IgD-negative memory B cell (primary cell): ENCODE measurements around the gene CHN1. TPM values are rescaled to one million over a fixed set of nuclear protein-coding genes. Genes with fewer than 3 reads are reported as not detected.
A peak's percentile ranks its signal among the peaks of the same experiment; 100 is the strongest.

Experiments used
- H3K27ac Mint-ChIP-seq, 3 donors: one replicate each; pipeline ENCODE4 v1.8.0; 2020 to 2022; ENCODE audit warnings: mild to moderate bottlenecking in 3 of 3, mixed read lengths in 3 of 3, moderate library complexity in 1 of 3
- H3K27me3 Mint-ChIP-seq: one replicate; pipeline ENCODE4 v1.8.0; 2021; ENCODE audit warnings: mixed read lengths
- H3K36me3 Mint-ChIP-seq: one replicate; pipeline ENCODE4 v1.8.0; 2020; ENCODE audit warnings: mild to moderate bottlenecking, mixed read lengths
- H3K4me1 Mint-ChIP-seq, 3 donors: one replicate each; pipeline ENCODE4 v1.8.0; 2020 to 2022; ENCODE audit warnings: mixed read lengths in 3 of 3, mild to moderate bottlenecking in 1 of 3
- H3K4me3 Mint-ChIP-seq, 4 donors: one replicate each; pipeline ENCODE4 v1.8.0; 2020 to 2022; ENCODE audit warnings: mild to moderate bottlenecking in 4 of 4, mixed read lengths in 4 of 4, moderate library complexity in 3 of 4
- H3K9me3 Mint-ChIP-seq, 3 donors: one replicate each; pipeline ENCODE4 v1.8.0; 2020 to 2021; ENCODE audit warnings: mixed read lengths in 3 of 3, mild to moderate bottlenecking in 1 of 3
- polyA plus RNA-seq: library from polyadenylated mRNA; unstranded; fragments of 300-500 nt; fragmentation: Illumina TruSeq; gene quantifications from one replicate; pipeline ENCODE4 v1.2.3, GENCODE V29; 2021

CHN1 gene
- polyA plus RNA-seq, 1 donor from 2014 or later = not detected

DNA sequence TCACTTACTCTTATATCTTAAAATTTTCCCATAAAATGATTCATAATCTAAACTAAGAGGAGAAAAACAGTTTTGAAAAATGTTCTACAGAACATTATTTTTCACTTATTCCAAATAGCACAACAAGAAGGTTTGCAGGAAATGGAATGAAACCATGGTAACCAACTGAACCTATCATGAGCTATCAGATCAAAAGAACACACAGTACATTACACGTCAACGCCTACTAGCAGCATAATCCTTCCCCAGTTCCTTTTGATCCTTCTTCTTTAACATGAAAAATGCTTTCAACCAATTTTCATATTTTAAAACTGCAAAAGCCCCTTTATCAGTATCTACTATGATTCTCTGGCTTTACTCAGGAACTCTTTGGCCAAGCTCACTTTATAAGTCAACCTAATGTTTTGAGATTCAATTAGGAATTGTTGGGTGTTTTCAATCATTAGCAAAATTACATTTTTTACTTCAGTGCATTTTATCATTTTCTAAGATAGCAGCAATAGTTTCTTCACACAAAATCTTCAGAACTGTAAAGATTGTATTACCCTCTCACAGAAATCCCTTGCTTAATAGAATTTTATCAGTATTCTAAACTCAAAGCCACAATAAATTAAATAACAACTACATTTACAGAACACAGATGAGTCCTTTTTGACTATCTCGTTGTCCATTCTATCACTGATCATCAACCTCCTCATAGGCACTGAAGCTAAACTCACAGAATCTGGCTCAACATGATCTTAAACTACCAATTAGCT is 102.5 kb downstream of the CHN1 start:
- Mint-ChIP-seq H3K4me3 (no peak overlapping the region), H3K27ac (no peak overlapping the region), H3K4me1 (peaks cover 0 to 3% (median 0%) of the 10 kb centered on the region in 3 donors), H3K9me3 (no peaks in the 10 kb centered on the region), H3K36me3 (no peaks in the 10 kb centered on the region), H3K27me3 (peaks cover 1% of the 10 kb centered on the region)

DNA sequence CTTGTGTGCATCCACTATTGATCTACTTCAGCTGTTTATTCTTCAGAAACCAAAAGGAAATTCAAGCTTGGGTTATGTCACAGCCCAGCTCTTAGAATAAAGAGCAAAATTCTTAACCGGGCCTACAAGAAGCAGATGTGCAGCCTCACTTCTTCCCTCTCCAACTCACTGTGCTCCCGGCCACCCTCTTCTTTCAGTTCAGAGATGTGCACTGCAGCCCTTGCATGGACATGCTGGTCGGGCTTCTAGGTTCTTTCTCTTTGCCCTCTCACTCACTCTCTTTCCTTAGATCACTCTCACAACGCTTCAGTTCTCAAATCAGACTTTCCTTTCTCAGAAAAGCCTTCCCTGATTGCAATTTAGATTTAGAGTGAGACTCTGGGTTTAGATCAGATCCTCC is 104.1 kb downstream of the CHN1 start:
- Mint-ChIP-seq H3K27ac (peak overlapping the region in 1 of 3 donors; percentile 32), H3K27me3 (peaks cover 1% of the 10 kb centered on the region), H3K36me3 (no peaks in the 10 kb centered on the region), H3K4me1 (peaks cover 0 to 3% (median 0%) of the 10 kb centered on the region in 3 donors), H3K4me3 (no peak overlapping the region), H3K9me3 (no peaks in the 10 kb centered on the region)

DNA sequence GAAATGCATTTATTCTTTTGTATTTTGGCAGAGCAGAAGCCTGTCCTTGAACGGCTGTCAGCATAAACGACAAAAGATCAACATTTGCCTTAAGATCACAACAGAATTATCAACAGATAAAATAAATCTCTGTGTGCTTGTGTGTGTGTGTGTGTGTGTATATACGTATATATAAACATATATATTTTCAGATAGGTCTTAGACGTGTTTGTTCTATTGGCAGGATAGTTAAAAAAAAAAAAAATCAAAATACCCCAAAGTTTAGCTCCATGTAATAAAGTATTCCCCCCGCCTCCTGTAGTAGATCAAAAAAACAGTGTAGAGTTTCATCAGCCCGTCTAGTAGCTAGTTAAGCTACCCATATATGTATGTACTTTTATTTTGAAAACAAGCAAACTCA is 107.9 kb downstream of the CHN1 start:
- no peaks in the 10 kb centered on the region for H3K9me3 Mint-ChIP-seq
- peaks cover 1% of the 10 kb centered on the region for H3K27me3 Mint-ChIP-seq
- peaks cover 0 to 2% (median 0%) of the 10 kb centered on the region in 3 donors for H3K4me1 Mint-ChIP-seq
- no peak overlapping the region for H3K27ac Mint-ChIP-seq
- no peak overlapping the region for H3K4me3 Mint-ChIP-seq
- no peaks in the 10 kb centered on the region for H3K36me3 Mint-ChIP-seq

DNA sequence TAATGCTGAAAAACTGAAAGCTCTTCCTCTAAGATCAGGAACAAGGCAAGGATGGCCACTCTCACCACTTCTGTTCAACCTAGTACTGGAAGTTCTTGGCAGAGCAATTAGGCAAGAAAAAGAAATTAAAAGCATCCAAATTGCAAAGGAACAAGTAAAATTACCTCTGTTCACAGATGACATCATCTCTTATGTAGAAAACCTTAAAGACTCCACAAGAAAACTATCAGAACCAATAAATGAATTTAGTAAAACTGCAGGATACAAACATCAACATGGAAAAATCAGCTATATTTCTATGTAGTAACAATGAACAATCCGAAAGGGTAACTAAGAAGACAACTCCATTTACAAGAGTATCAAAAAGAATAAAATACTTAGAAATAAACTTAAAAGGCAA is 112.2 kb downstream of the CHN1 start:
- Mint-ChIP-seq H3K27me3 (no peaks in the 10 kb centered on the region), H3K9me3 (no peaks in the 10 kb centered on the region), H3K27ac (no peak overlapping the region), H3K4me1 (no peaks in the 10 kb centered on the region), H3K36me3 (peaks cover 3% of the 10 kb centered on the region), H3K4me3 (no peak overlapping the region)

DNA sequence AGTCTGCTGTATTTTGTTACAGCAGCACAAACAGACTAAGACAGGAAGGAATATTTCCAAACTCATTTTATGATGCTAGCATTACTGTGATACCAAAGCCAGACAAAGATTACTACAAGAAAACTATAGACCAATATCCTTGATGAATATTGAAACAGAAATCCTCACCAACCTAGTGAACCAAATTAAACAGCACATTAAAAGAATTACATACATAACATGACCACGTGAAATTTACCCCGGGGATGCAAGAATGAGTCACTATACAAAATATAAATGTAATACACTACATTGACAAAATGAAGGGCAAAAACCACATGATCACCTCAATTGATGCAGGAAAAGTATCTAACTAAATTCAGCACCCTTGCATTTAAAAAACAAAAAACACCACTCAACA is 112.6 kb downstream of the CHN1 start:
- no peak overlapping the region for H3K27ac Mint-ChIP-seq
- H3K36me3 Mint-ChIP-seq = peaks cover 3% of the 10 kb centered on the region
- H3K4me3 Mint-ChIP-seq = no peak overlapping the region
- no peaks in the 10 kb centered on the region for H3K4me1 Mint-ChIP-seq
- no peaks in the 10 kb centered on the region for H3K9me3 Mint-ChIP-seq
- no peaks in the 10 kb centered on the region for H3K27me3 Mint-ChIP-seq

DNA sequence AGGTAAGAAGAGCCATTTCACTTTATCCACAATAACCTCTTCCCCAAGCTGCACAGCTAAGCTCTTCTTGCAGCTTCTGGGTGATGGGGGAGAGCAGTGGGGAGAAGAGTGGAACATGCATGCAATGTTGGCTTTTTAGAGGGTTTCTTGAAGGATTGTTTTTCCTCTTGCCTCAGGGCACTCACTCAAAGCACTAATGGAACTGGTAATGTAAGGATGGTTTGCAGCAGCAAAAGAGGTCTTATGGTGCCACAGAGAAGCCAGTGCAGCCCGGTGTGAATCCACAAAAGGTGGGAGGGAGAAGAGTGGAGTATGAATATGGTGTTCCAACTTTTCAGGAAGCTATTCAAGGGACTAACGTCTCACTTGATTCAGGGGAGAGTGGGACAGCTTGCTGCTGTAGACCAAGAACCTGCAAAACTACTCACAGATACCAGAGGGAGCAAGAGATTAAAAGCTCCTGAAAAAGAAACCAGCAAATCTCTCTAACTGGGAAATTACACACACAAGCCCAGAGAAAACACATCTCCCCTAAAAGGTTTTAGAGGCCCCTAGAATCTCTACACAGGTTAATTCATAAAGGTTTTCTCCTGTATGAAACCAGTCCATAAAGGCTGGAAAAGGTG is 116.4 kb downstream of the CHN1 start:
- H3K4me1 Mint-ChIP-seq = no peaks in the 10 kb centered on the region
- H3K4me3 Mint-ChIP-seq = no peak overlapping the region
- H3K36me3 Mint-ChIP-seq = peaks cover 3% of the 10 kb centered on the region
- H3K27ac Mint-ChIP-seq = no peak overlapping the region
- no peaks in the 10 kb centered on the region for H3K9me3 Mint-ChIP-seq
- H3K27me3 Mint-ChIP-seq = no peaks in the 10 kb centered on the region

DNA sequence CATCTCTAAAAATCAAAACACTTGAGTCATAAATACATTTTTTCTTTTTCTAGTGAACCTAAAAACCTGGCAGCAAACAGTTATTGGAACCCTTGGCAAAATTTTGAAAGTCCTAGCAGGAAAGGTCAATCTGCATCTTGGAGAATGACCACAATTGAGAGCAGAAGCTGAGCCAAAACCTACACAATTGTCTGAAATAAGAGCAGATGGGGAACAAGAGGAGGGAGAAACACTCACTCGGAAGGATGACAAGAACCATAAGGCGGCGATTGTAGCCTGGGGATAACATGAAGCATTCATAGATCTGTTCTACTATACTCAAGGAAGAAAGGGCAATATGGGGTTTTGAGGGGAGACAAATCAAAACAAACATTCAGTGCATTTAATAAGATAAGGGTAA is 117.0 kb downstream of the CHN1 start:
- H3K27ac Mint-ChIP-seq = no peak overlapping the region
- no peaks in the 10 kb centered on the region for H3K27me3 Mint-ChIP-seq
- H3K4me1 Mint-ChIP-seq = no peaks in the 10 kb centered on the region
- H3K36me3 Mint-ChIP-seq = peaks cover 3% of the 10 kb centered on the region
- H3K9me3 Mint-ChIP-seq = no peaks in the 10 kb centered on the region
- H3K4me3 Mint-ChIP-seq = no peak overlapping the region

DNA sequence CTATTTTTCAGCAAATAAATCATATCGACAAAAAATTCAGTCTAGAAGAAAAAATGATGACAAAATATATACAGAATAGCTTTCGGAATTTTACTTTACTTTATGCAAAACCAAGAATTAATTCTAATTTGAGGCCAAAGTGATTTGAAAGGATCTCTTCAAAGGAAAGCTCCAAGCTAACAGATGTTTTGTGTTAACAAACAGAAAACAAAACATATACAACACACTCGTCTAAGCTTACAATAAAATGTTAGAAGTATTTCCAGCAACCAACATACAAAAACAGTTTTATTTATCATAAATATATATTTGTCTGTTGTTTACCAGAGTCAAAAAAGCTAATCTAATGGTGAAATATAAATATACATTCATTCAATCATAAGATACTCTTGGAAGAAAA is 122.8 kb downstream of the CHN1 start:
- Mint-ChIP-seq H3K27ac (no peak overlapping the region), H3K27me3 (no peaks in the 10 kb centered on the region), H3K36me3 (peaks cover 2% of the 10 kb centered on the region), H3K9me3 (no peaks in the 10 kb centered on the region), H3K4me1 (no peaks in the 10 kb centered on the region), H3K4me3 (no peak overlapping the region)

DNA sequence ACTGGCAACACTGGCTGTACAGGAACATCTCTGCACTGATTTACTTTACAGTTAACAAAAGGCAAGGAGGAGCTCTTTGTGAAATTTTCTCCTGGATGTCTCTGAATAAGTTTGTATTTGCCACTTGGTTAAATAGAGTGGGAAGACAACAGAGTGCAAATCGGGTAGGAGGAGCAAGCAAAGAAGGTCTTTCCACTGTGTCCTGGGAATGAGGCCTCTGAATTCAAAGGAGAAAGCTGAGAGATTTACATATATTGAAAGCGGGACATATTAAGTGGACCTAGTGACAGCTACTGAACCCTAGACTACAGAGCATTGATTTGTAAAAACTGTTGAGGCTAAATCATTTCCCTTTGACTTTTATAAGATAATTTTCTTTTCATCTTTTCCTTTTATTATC is 123.5 kb downstream of the CHN1 start:
- no peak overlapping the region for H3K27ac Mint-ChIP-seq
- H3K4me1 Mint-ChIP-seq = no peaks in the 10 kb centered on the region
- H3K36me3 Mint-ChIP-seq = peaks cover 2% of the 10 kb centered on the region
- no peaks in the 10 kb centered on the region for H3K27me3 Mint-ChIP-seq
- H3K4me3 Mint-ChIP-seq = no peak overlapping the region
- H3K9me3 Mint-ChIP-seq = no peaks in the 10 kb centered on the region

DNA sequence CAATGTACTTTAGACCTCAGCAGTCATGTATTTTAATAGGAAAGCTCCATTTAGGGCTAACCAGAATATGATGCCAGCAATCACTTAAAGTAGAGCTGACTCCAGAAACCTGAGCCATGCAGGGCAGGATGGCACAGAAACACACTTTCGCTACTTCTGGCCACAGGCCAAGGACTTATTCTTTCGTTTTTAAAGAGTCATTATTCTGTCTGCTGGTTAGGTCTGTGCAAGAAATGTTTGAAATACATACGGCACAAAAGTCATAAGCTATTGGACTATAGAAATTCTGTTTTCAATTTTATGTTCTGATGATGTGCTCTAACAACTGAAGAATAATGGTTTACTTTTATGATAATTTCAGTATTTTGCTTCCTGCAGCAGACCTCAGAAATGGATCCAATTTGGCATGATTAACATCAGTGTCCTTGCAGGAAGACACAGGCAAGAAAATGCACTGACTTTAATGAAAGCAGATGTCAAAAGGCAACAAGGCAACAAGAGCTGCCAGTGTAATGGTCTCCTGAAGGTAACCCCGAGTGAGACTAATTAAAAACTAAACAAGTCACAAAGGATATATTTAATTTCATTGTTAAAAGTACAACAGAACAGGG is 126.5 kb downstream of the CHN1 start:
- no peaks in the 10 kb centered on the region for H3K9me3 Mint-ChIP-seq

DNA sequence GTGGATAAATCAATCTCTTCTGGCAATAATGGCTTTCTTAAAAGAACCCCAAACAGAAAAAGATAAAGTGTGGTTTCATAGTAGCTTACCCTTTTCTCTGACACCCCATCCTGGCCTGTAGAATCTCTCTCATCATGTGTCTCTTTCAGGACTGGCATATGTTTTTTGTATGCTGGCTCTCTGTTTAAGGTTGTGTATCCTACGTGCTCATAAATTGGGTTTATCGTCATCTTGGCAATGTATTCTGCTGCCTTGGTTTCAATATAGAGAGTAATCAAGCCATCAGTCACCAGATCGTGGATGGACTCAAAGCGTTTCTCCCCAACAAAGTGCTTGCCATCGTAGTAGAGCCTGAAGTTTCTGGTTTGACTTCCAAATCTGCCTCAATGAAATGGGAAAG is 127.4 kb downstream of the CHN1 start:
- Mint-ChIP-seq H3K9me3 (no peaks in the 10 kb centered on the region), H3K27ac (no peak overlapping the region), H3K27me3 (no peaks in the 10 kb centered on the region), H3K36me3 (peaks cover 2% of the 10 kb centered on the region), H3K4me1 (peaks cover 0 to 2% (median 0%) of the 10 kb centered on the region in 3 donors), H3K4me3 (no peak overlapping the region)

More for the DNA sequence above, 126.5 kb downstream of the CHN1 start:
- Mint-ChIP-seq H3K27ac (no peak overlapping the region), H3K4me1 (no peaks in the 10 kb centered on the region), H3K4me3 (no peak overlapping the region), H3K36me3 (peaks cover 2% of the 10 kb centered on the region), H3K27me3 (no peaks in the 10 kb centered on the region)

DNA sequence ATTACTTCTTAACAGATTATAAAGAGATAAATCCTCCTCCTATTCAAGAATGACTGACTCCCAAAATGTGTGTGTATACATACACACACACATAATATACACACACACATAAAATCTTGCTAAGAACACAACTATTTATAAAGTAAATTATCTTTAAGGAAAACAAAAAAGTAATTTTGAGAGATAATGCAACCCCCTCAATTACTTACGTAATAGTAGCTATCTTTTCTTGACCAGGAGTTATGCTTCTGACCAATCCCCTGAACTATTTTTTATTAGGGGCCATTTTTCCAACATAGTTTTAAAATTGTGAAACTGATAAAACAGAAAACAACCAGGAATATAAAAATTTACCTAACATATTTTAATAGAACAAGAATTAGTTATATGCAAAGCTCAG is 127.9 kb downstream of the CHN1 start:
- Mint-ChIP-seq H3K27me3 (no peaks in the 10 kb centered on the region), H3K9me3 (no peaks in the 10 kb centered on the region), H3K36me3 (peaks cover 2% of the 10 kb centered on the region), H3K4me1 (peaks cover 0 to 2% (median 0%) of the 10 kb centered on the region in 3 donors), H3K4me3 (no peak overlapping the region), H3K27ac (no peak overlapping the region)

DNA sequence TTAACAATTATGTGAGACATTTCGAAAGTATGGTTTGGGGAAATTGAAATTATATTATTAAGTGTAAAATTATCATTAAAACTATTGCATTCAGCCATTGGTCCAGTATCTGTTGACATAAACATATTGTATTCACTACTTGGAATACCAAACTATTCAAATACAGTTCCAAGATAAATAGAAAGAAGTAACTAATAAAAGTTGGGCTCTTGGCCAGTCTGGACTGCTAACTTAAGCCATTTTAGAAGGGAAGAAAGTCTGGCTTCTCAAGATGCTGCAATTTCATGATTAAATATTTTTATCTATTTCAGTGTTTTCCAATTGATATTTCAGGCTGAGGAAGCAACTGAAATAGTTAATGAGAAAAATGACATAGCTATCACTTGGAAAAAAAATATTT is 131.1 kb downstream of the CHN1 start:
- H3K27ac Mint-ChIP-seq = no peak overlapping the region
- H3K9me3 Mint-ChIP-seq = no peaks in the 10 kb centered on the region
- H3K27me3 Mint-ChIP-seq = no peaks in the 10 kb centered on the region
- H3K4me3 Mint-ChIP-seq = no peak overlapping the region
- H3K36me3 Mint-ChIP-seq = no peaks in the 10 kb centered on the region
- H3K4me1 Mint-ChIP-seq = peaks cover 0 to 2% (median 0%) of the 10 kb centered on the region in 3 donors

DNA sequence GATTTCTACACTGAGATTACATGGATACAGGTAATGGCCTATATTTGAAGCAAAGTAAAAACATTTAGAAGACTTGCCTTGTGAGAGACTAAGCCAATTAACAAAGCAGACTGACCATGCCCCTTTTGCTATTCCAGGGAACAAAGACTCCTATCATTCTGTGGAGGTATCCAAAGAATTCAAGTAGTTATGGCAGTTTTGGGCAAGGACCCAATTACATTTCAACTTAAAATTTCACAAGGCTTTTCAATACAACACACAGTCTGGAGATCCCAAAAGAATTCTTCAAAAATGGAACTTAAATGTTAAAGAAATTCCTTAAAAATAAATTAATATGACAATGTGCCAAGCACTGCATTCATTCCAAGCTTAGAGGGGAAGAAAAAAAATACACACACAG is 131.7 kb downstream of the CHN1 start:
- H3K27ac Mint-ChIP-seq = no peak overlapping the region
- no peaks in the 10 kb centered on the region for H3K27me3 Mint-ChIP-seq
- H3K4me3 Mint-ChIP-seq = no peak overlapping the region
- H3K4me1 Mint-ChIP-seq = peaks cover 0 to 2% (median 0%) of the 10 kb centered on the region in 3 donors
- no peaks in the 10 kb centered on the region for H3K9me3 Mint-ChIP-seq
- H3K36me3 Mint-ChIP-seq = no peaks in the 10 kb centered on the region

DNA sequence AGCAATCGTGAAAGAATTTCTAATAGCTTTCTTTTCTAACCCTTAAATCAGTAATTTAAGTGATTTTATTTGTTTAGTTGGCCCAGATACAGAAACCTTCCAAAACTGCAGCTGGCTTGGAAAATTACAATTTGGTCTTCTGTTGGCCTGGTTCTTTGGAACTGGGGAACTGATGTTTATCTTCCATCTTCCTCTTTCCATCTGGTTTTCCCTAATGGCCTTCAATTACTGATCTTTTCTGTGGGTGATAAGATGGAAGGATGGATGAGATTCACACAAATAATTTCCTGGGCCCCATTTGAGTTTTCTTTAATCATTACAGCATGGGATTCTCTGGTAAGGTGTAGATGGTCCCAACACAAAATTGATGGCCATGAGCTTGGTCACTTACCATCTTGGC is 134.4 kb downstream of the CHN1 start:
- Mint-ChIP-seq H3K27me3 (peaks cover 1% of the 10 kb centered on the region), H3K4me3 (no peak overlapping the region), H3K9me3 (no peaks in the 10 kb centered on the region), H3K27ac (no peak overlapping the region), H3K4me1 (peaks cover 0 to 2% (median 0%) of the 10 kb centered on the region in 3 donors), H3K36me3 (no peaks in the 10 kb centered on the region)

DNA sequence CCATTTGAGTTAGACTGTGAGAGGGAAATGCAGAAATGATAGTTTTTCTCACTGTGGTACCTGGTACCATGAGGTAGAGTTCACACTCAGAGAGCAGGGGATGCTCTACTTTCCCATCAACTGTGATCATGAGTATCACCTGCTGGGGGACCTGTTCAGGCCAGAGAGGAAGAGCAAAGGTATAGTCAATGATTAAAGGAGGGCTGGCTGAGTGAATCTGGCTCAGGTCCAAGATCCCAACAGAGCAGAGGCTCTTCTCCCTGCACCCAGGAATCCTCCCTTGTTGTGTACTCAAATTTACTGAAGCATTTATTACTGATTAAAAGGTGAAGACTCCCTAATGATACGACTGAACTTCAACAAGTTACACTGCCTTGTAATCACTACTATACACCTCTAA is 136.3 kb downstream of the CHN1 start:
- H3K36me3 Mint-ChIP-seq = no peaks in the 10 kb centered on the region
- no peak overlapping the region for H3K27ac Mint-ChIP-seq
- H3K4me3 Mint-ChIP-seq = no peak overlapping the region
- H3K9me3 Mint-ChIP-seq = no peaks in the 10 kb centered on the region
- H3K4me1 Mint-ChIP-seq = peaks cover 0 to 2% (median 0%) of the 10 kb centered on the region in 3 donors
- peaks cover 1% of the 10 kb centered on the region for H3K27me3 Mint-ChIP-seq
